Endothelial cell of umbilical vein (primary cell): ENCODE measurements around the gene PHACTR1. TPM values are rescaled to one million over a fixed set of nuclear protein-coding genes. Genes with fewer than 3 reads are reported as not detected.

ENCODE experiments used
- BruUV-seq: library from RNA; stranded (reverse); fragments of 400-500 nt; replicated peaks from 2 replicates; lab custom pipeline; 2021; lab: Mats Ljungman, UMichigan
- CTCF ChIA-PET: fragments of 300-600, 350-600 bp; sonication (Branson Sonifier 250); formaldehyde crosslinking; loops from one replicate; lab custom pipeline; 2021; ENCODE audit warnings: antibody characterized with exemption, inconsistent platforms; lab: Charles Lee
- POLR2A ChIA-PET: fragments of 300-600, 350-600 bp; sonication (Branson Sonifier 250); formaldehyde crosslinking; loops from one replicate; lab custom pipeline; 2021; ENCODE audit warnings: antibody characterized with exemption, inconsistent platforms; lab: Charles Lee
- DNase-seq: peaks from one replicate; pipeline ENCODE4 v3.0.0-alpha.2; 2011; ENCODE audit warnings: low read depth, low spot score
- FAIRE-seq: peaks from 2 replicates; lab custom pipeline; 2011; peaks lifted over from hg19 to GRCh38; lab: Jason Lieb, UNC
- H2AFZ ChIP-seq: 2 replicates; pipeline ENCODE4 v1.6.0; 2012; ENCODE audit warnings: low read depth, low read length, control low read depth, inconsistent platforms
- H3K27ac ChIP-seq: 2 replicates; pipeline ENCODE4 v1.5.1; 2011; ENCODE audit warnings: low read depth, mild to moderate bottlenecking, control low read depth, low read length, moderate library complexity; ENCODE audit not compliant: insufficient read depth
- H3K27me3 ChIP-seq, 2 experiments: 2 replicates each; pipeline versions ENCODE4 v1.6.0 to v1.6.1; 2011; ENCODE audit warnings: low read length in 2 of 2, mixed read lengths in 1 of 2; ENCODE audit not compliant: control insufficient read depth in 2 of 2, insufficient read depth in 2 of 2
- H3K36me3 ChIP-seq, 2 experiments: 2 replicates in 1 of 2; 3 replicates in 1 of 2; pipeline ENCODE4 v1.5.1; 2011; ENCODE audit warnings: low read length in 2 of 2, mild to moderate bottlenecking in 1 of 2, moderate library complexity in 1 of 2; ENCODE audit not compliant: control insufficient read depth in 2 of 2, insufficient read depth in 2 of 2; ENCODE audit errors: extremely low read depth in 1 of 2
- H3K4me1 ChIP-seq: 3 replicates; pipeline ENCODE4 v1.5.1; 2011; ENCODE audit warnings: mild to moderate bottlenecking, low read length; ENCODE audit not compliant: control insufficient read depth, insufficient read depth; ENCODE audit errors: extremely low read depth
- H3K4me2 ChIP-seq: 2 replicates; pipeline ENCODE4 v1.6.1; 2011; ENCODE audit warnings: low read length, control low read depth, mixed read lengths; ENCODE audit not compliant: insufficient read depth
- H3K4me3 ChIP-seq, 3 experiments: fragments of 200-600 bp in 1 of 3; sonication (generic), shearing (Covaris generic) in 1 of 3; replicated peaks in 1 of 3; 2 replicates each; pipeline ENCODE4 v1.5.1; 2011 to 2016; ENCODE audit warnings: control low read depth in 3 of 3, low read length in 3 of 3, mild to moderate bottlenecking in 2 of 3, inconsistent platforms in 1 of 3, low read depth in 1 of 3, moderate library complexity in 1 of 3; ENCODE audit not compliant: insufficient read depth in 1 of 3
- H3K79me2 ChIP-seq: 2 replicates; pipeline ENCODE4 v1.6.0; 2012; ENCODE audit warnings: low read length, inconsistent platforms; ENCODE audit not compliant: control insufficient read depth, insufficient read depth
- H3K9ac ChIP-seq: replicated peaks from 2 replicates; pipeline ENCODE3; 2011; ENCODE audit warnings: low read length, control low read depth; ENCODE audit not compliant: insufficient read depth; ENCODE audit errors: extremely low read depth
- H3K9me1 ChIP-seq: replicated peaks from 3 replicates; pipeline ENCODE4 v1.6.0; 2011; ENCODE audit warnings: mild to moderate bottlenecking, low read length; ENCODE audit not compliant: control insufficient read depth, insufficient read depth; ENCODE audit errors: extremely low read depth
- H3K9me3 ChIP-seq: replicated peaks from 2 replicates; pipeline ENCODE4 v1.5.1; 2012; ENCODE audit warnings: low read length, inconsistent platforms; ENCODE audit not compliant: control insufficient read depth, insufficient read depth
- H4K20me1 ChIP-seq: replicated peaks from 2 replicates; pipeline ENCODE3; 2011; ENCODE audit warnings: mild to moderate bottlenecking, low read length; ENCODE audit not compliant: control insufficient read depth, insufficient read depth; ENCODE audit errors: extremely low read depth
- EZH2 ChIP-seq: IDR thresholded peaks from 2 replicates; pipeline ENCODE4 v1.6.1; 2012; ENCODE audit warnings: borderline replicate concordance, low read depth, mild to moderate bottlenecking, moderate library complexity, low read length, inconsistent platforms; ENCODE audit not compliant: severe bottlenecking
- FOS ChIP-seq: IDR thresholded peaks from 2 replicates; pipeline ENCODE4 v1.6.1; 2011; ENCODE audit warnings: mild to moderate bottlenecking, low read length, moderate library complexity, borderline replicate concordance; ENCODE audit not compliant: insufficient read depth
- GATA2 ChIP-seq: IDR thresholded peaks from 2 replicates; pipeline ENCODE4 v1.7.0; 2011; ENCODE audit warnings: low read depth, mild to moderate bottlenecking, moderate library complexity, mixed read lengths, low read length; ENCODE audit not compliant: insufficient read length, insufficient read depth
- JUN ChIP-seq: IDR thresholded peaks from 2 replicates; pipeline ENCODE4 v1.6.1; 2011; ENCODE audit warnings: borderline replicate concordance, low read depth; ENCODE audit not compliant: insufficient read length, insufficient read depth
- MYC ChIP-seq: IDR thresholded peaks from one replicate; pipeline ENCODE4 v1.6.1; 2011; ENCODE audit warnings: mild to moderate bottlenecking, low read depth, low read length
- POLR2A ChIP-seq: IDR thresholded peaks from 2 replicates; pipeline ENCODE4 v1.6.1; 2012; ENCODE audit warnings: low read depth, mild to moderate bottlenecking, control low read depth, low read length
- POLR2AphosphoS5 ChIP-seq: IDR thresholded peaks from 2 replicates; pipeline ENCODE4 v1.6.1; 2012; ENCODE audit warnings: low read depth, mild to moderate bottlenecking, control low read depth, low read length, moderate library complexity; ENCODE audit not compliant: insufficient read depth
- dilution Hi-C: fragments of 300-500 bp; cut with MboI; formaldehyde crosslinking; loops from one replicate; pipeline ENCODE4 v1.15.0; 2019; ENCODE audit warnings: low sequenced_read_pairs; ENCODE audit not compliant: extremely low pct_ligation_motif_present
- intact Hi-C: fragments of 100-400 bp; cut with micrococcal nuclease; formaldehyde crosslinking; loops from one replicate; pipeline ENCODE4 v1.10.0; 2022
- polyA plus RNA-seq, 4 experiments: library from polyadenylated mRNA; depleted of rRNA in 3 of 4; stranded (reverse) in 3 of 4; unstranded in 1 of 4; fragments of >200 nt; gene quantifications; 2 replicates each; pipeline versions ENCODE4 v1.2.1 to v1.2.3, GENCODE V29; 2011 to 2012; ENCODE audit warnings: missing spikeins in 1 of 4
- total RNA-seq: library from RNA; stranded (reverse); gene quantifications from 2 replicates; pipeline ENCODE4 v1.2.3, GENCODE V29; 2021
- TF ChIP-seq, protein P1 (sequence below): IDR thresholded peaks from 2 replicates; pipeline ENCODE4 v1.6.1; 2011; ENCODE audit not compliant: insufficient read depth, insufficient read length
- TF ChIP-seq, protein P2 (sequence below), 2 donors: IDR thresholded peaks; 1 replicate in 1 of 2; 2 replicates in 1 of 2; pipeline ENCODE4 v1.5.1; 2011; ENCODE audit warnings: low read length in 2 of 2, mild to moderate bottlenecking in 2 of 2, moderate library complexity in 2 of 2, control low read depth in 1 of 2, inconsistent platforms in 1 of 2, low read depth in 1 of 2; ENCODE audit not compliant: insufficient read depth in 1 of 2; ENCODE audit errors: extremely low read depth in 1 of 2

PHACTR1 gene
- total and polyA plus RNA-seq, 2 donors (not counting 3 experiments of a cell fraction or from before 2014, with no cell fraction given): 2.4 to 23.2 TPM

DNA sequence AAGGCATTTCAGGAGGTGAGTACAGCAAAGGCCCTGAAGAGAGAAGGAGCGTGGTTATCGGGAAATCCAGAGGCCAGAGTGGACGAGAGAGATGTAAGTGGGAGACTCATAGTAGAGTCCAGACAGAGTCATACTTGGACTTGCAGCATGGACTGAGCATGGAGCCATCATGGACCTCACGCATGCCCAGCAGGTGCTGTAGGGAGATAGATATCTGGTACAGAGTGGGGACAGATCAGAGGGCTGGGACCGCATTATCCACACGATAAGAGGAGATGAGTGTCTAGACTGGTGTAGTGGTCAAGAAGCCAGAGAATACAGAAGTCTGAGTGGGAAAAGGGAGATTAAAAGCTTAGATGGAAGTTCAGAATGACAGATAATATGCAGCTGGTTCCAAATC, 484.8 kb downstream of the PHACTR1 start:
- Histone ChIP-seq H3K36me3 (no peaks in the 10 kb centered on the region), H3K9ac (no peak overlapping the region), H3K4me2 (no peak overlapping the region), H4K20me1 (no peaks in the 10 kb centered on the region), H3K4me1 (no peaks in the 10 kb centered on the region), H3K27me3 (no peaks in the 10 kb centered on the region), H3K79me2 (no peaks in the 10 kb centered on the region), H3K4me3 (no peak overlapping the region), H3K27ac (no peak overlapping the region), H3K9me3 (no peaks in the 10 kb centered on the region), H3K9me1 (no peaks in the 10 kb centered on the region), H2AFZ (no peak overlapping the region)
- CTCF ChIA-PET: interaction anchor here (0.7 to 0.9 kb wide), 4 partner anchors 8 to 292 kb away, joined by 3 to 4 read pairs (median 3); no protein-coding TSS in a partner anchor
- DNase-seq: no peak
- no peak for FAIRE-seq
- POLR2A ChIA-PET: no interaction called here
- no TSS peak for BruUV-seq
- dilution Hi-C loops (no loop called here), intact Hi-C loops (no loop called here)
- TF ChIP-seq GATA2: no peak
- no peak for TF ChIP-seq EZH2
- TF ChIP-seq FOS: no peak
- TF ChIP-seq MYC: no peak
- no peak for TF ChIP-seq POLR2AphosphoS5
- TF ChIP-seq JUN: no peak
- TF ChIP-seq, protein P1, sequence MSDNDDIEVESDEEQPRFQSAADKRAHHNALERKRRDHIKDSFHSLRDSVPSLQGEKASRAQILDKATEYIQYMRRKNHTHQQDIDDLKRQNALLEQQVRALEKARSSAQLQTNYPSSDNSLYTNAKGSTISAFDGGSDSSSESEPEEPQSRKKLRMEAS: no peak
- TF ChIP-seq, protein P2, sequence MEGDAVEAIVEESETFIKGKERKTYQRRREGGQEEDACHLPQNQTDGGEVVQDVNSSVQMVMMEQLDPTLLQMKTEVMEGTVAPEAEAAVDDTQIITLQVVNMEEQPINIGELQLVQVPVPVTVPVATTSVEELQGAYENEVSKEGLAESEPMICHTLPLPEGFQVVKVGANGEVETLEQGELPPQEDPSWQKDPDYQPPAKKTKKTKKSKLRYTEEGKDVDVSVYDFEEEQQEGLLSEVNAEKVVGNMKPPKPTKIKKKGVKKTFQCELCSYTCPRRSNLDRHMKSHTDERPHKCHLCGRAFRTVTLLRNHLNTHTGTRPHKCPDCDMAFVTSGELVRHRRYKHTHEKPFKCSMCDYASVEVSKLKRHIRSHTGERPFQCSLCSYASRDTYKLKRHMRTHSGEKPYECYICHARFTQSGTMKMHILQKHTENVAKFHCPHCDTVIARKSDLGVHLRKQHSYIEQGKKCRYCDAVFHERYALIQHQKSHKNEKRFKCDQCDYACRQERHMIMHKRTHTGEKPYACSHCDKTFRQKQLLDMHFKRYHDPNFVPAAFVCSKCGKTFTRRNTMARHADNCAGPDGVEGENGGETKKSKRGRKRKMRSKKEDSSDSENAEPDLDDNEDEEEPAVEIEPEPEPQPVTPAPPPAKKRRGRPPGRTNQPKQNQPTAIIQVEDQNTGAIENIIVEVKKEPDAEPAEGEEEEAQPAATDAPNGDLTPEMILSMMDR (IDR thresholded peaks at IDR 0.05; ENCODE audit: extremely low read depth in 1 of 2, insufficient read depth in 1 of 2, low read depth in 1 of 2, low read length in 2 of 2): no peak
- TF ChIP-seq POLR2A: no peak
